Stimulated activated CD8-positive, alpha-beta memory T cell treated with anti-CD3 and anti-CD28 coated beads, Interleukin-7, amount 100 ng/mL, for 48 hours (primary cell): ENCODE data around the gene HIVEP2.
"Not testable (repeated sequence)": the region's sequence is repeated elsewhere in the genome, so short reads cannot be mapped to it uniquely, and the experiment has no call there.

Experiments
- DNase-seq, 2 donors: peaks; one replicate each; pipeline ENCODE4 v3.0.0-alpha.2; 2020; ENCODE audit warnings: low read depth in 1 of 2; ENCODE audit errors: extremely low read depth in 1 of 2

The HIVEP2 gene, protein sequence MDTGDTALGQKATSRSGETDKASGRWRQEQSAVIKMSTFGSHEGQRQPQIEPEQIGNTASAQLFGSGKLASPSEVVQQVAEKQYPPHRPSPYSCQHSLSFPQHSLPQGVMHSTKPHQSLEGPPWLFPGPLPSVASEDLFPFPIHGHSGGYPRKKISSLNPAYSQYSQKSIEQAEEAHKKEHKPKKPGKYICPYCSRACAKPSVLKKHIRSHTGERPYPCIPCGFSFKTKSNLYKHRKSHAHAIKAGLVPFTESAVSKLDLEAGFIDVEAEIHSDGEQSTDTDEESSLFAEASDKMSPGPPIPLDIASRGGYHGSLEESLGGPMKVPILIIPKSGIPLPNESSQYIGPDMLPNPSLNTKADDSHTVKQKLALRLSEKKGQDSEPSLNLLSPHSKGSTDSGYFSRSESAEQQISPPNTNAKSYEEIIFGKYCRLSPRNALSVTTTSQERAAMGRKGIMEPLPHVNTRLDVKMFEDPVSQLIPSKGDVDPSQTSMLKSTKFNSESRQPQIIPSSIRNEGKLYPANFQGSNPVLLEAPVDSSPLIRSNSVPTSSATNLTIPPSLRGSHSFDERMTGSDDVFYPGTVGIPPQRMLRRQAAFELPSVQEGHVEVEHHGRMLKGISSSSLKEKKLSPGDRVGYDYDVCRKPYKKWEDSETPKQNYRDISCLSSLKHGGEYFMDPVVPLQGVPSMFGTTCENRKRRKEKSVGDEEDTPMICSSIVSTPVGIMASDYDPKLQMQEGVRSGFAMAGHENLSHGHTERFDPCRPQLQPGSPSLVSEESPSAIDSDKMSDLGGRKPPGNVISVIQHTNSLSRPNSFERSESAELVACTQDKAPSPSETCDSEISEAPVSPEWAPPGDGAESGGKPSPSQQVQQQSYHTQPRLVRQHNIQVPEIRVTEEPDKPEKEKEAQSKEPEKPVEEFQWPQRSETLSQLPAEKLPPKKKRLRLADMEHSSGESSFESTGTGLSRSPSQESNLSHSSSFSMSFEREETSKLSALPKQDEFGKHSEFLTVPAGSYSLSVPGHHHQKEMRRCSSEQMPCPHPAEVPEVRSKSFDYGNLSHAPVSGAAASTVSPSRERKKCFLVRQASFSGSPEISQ (N-terminal part only)

DNA sequence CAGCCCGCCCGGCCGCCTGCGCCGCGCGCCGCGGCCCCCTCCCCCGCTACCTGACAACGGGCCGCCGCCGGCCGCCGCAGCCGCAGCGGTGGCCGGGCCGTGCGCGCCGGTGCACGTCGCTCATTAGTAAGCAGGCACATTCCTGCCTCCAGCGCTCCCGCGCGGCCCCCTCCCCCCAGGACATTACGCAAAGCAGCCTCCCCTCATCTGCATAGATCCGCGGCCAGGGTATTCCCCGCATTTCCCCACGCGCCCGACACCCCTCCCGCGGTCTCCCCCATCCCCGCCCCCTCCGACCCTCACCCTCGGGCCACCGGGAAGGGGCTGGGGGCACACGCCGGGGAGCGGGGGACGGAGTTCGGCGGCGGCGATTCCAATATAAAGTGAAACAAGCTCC is at the start of gene HIVEP2:
Gene HIVEP2, minus strand, starts transcription at position 128 of the 397 bp plus-strand sequence. CDS start 170,438 bp downstream, outside the sequence.
- DNase-seq = peak; percentile 79 to 82

DNA sequence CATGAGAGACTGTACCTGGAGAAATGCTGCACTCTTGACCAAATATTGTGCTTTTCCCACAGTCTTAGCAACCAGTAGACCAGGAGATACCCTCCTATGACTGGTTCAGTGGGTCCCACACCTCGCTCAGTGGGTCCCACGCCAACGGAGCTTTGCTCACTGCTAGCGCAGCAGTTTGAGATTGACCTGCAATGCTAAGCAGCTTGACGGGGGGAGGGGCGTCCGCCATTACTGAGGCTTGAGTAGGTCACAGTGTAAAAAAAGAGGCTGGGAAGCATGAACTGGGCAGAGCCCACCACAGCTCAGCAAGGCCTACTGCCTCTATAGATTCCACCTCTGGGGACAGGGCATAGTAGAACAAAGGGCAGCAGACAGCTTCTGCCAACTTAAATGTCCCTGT is 49.0 kb upstream of the HIVEP2 start:
- DNase-seq = no peak

DNA sequence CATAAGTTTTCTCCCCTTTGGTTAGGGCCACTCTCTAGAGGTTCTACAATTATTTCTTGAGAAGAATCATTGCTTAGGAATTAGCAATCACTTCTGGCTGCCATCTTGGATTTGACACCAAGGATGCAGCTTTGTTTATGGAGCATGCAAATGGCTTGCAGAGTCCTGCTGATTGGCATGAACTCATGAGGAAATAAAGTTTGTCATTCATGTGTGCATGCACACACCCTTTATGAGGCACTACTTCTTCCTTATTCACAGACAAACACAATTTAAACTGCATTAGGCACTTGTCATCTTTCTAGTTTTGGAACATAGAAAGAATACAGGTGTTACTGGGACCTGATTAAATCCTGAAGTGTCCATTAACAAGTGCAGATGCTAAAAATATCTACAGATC is 42.5 kb upstream of the HIVEP2 start:
- no peak for DNase-seq

DNA sequence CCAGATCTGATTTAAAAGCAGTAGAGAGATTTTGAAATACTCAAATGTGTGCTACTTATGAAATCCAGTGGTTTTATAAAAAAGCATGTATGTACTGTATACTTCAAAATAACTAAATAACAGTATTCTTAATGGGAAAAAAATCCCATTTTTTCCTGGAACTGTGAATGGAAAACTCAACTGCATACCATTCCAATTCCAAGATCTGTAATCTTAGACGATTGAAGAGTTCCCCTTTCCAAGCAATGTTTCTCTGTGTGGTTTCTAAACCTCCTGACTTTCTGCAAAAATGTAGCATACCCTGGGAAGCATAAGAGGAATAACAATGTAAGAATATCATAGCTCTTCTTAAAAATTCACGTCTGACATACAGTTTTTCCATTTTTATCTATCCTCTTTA is 40.3 kb upstream of the HIVEP2 start:
- DNase-seq = no peak

DNA sequence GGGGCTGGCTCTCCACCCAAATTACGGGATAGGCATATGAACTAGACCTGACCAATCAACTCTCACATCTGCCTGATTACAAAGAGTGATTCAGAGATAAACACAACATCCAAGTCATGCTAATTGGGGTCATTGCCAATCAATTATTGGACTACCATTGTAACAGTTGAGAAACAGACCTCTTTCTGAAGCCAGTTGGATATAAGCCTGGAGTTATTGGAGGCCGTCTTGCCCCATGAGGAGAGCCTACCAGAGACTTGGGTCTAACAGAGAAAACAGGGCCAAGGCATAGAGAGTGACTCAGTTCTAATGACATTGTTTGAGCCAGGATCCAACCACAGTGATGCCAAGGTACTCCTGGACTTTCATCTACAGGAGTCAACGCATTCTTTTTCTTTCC is 39.4 kb upstream of the HIVEP2 start:
- no peak for DNase-seq

DNA sequence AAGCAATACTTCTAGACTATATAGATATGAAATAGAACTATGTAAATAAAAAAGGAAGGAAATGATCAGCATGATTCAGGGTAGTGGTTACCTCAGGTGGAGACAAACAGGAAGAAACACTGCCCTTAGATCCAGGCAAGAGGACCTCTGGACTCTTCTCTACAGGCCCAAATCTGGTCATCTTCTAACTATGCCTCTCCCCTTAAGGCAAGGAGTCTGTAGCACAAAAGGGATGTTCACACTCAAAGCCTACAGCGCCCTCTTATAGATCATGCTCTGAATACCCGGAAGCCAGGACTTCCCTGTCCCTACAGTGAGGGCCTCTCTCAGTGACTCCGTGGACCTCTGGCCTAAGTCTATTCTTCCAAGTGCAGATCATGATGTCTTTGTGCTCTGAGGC is 30.4 kb upstream of the HIVEP2 start:
- DNase-seq = no peak

DNA sequence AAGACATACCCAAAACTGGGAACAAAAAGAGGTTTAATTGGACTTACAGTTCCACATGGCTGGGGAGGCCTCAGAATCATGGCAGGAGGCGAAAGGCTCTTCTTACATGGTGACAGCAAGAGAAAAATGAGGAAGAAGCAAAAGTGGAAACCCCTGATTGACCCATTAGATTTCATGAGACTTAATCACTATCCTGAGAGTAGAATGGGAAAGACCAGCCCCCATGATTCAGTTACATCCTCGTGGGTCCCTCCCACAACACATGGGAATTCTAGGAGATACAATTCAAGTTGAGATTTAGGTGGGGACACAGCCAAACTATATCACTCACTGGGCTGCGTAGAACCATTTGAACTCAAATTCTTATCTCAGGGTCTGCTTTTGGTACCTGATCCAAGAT is 26.0 kb upstream of the HIVEP2 start:
- not testable (repeated sequence) for DNase-seq

DNA sequence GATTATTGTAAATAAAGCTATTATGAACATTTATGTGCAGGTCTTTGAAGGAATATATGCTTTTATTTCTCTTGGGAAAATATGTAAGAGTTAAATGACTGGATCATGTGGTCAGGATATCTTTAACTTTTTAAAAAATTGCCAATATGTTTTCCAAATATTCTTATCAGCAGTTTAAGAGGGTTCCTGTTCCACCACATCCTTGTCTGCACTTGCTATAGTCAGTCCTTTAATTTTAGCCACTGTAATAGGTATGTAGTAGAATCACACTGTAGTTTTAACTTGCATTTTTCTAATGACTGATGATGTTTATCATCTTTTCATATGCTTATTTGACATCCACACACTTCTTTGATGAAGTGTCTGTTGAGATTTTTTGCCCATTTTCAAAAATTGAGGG is 23.6 kb upstream of the HIVEP2 start:
- no peak for DNase-seq

DNA sequence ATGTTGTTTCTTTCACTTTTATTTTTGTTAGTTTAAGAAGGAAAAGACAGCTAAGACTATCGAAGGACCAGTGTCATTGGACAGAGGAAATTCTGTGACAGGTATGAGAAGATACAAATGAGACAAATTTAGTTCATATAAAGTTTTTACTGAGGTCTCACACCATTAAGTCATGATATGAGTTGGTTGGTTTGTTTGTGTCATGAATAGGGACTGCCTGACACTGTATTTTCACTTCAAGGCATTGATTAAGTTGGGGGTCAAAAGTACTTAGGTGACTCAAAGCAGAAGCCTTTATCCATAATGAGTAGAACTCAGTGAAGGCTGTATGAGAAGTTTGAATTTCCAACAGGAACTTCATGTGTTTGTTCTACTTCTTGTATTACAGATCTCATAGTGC is 21.3 kb upstream of the HIVEP2 start:
- no peak for DNase-seq

DNA sequence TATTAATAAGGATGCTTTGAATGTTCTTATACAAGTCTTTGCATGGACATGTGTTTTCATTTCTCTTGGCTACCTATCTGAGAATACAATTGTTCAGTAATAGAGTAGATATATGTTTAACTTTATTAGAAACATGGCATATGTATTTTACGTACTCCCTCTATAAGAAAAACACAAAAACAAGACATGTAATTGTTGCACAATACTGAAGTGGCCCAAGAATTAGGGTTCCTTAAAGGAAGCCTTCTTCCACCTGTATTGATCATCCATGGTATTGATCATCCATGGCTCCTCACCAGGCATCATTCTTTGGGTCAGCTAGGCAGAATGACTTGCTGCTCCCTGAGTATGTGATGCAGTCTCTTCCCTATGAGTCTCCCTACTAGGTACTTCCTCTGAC is 20.2 kb upstream of the HIVEP2 start:
- no peak for DNase-seq

DNA sequence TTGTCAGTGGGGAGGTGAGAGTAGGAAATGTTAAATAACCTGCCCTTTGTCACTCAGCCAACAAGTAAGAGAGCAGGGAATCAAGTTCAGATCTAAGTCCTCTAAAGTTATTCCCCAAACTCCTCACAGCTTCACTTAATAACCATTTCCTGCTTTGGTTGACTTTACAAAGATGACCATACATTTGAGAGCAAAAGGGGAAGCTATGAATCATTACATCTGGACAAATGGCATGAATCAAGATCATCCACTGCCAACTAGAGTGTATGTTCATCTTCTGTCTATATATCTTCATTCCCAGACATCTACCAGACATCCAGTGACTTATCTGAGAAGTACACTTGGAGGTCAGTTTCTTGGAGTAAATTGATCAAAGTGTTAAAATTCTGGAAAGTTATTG is 15.1 kb upstream of the HIVEP2 start:
- no peak for DNase-seq

DNA sequence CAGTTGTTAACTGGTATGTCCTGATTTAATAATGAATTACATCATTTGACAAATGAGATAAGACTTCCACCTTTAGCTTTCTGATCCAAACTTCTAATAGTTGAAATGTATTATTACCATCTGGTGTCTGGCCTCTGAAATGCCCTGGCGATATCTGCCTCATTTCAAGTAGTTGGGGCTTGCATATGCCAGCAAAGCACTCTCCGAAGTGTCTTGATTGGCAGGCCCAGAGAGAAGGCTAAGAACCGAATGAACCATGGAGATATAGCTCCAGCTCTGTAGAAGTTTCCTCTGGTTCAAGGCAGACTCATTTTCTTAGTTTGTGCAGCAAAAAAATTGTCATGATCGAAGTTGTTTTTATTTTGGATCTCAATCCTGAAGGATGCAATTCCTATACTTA is 13.4 kb upstream of the HIVEP2 start:
- DNase-seq = no peak

DNA sequence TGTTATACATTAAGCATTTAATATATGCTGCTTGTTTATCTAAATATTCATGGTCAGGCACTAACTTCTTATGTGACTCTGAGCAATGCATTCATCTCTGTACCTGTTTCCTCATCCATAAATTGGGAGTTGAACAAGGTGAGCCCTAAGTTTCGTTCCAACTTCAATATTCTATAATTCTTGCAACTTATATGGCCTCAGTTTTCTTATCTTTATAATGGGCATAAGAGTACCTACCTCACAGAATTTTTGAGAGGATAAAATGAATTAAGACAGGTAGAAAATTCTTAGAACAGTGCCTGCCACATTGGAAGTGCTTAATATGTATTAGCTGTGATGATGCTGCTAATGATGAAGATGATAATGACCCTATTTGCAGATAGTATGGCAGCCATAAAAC is 11.8 kb upstream of the HIVEP2 start:
- DNase-seq = no peak

DNA sequence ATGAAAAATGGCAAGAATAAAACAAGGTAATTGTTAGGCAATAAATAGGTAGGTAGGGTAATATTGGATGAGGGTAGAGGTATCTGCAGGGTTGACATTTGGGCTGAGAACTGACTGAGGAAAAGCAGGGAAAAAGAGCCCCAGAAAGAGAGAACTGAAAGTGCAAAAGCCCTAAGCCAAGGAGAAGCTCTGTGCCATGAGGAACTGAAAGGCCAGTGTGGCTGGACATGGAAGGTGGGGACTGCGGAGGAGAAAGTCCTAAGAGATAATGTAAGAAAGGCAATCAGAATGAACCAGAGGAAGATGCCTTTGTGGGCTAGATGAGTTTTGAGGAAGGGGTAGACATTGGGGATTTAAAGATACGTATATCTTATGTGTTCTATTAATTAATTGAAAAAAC is 9.9 kb upstream of the HIVEP2 start:
- no peak for DNase-seq

DNA sequence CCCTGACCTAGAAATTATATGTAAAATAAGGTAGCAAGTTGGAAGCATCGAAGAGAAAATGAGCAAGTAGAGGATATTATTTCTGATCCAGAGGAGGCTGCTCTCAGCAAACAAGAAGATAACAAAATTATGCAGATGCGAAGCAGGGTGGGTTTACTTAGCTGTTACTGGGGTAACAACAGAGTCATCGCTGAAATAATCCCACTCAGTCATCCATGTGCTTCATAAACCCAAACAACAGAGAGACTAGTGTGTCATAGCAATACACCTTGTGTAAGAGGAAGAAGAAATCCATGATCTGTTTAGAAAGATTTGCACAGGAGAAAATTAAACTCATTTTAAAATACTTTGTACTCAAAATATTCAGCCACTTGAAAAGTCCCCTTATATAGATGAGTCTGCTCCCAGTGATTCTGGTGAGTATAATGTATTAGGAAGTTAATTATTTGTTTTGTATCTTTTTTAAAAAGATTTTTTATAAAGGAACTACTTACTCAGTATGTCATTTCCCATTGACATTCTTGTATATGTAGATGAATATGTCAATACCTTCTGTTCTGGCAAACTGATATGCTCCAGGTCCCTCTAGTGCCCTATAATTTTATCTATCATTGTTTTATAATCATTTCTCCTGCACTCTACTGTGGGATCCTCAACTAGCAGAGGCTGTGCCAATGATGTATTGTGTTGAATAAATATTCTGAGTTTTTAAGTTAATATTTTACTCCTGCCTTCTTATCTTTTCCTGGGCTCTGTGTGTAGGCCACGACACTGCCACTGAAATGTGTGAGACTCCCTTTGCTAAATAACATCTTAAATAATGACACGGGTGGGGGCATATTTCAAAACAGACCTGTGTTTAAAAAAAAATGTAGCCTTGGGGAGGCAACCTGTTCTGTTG is 8.6 kb upstream of the HIVEP2 start:
- DNase-seq = no peak

DNA sequence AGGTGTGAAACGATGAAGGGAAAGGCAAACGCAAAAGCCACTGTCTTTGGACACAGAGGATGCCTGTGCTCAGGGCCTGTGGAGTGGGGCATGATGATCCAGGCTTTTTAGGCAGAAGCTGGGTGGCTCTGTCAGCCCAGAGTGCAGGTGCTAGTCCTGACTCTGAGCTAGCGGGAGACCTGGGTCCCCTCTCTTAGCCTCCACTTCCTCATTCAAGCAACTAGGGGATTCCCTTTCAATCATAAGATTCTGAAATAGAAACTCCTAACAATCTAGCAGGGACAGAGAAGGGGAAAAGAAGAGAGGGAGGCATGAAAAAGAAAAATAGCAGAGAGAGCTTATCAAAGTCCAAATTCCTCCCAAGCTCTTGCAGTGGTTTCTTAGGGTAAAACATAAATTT is 7.6 kb upstream of the HIVEP2 start:
- DNase-seq = no peak

DNA sequence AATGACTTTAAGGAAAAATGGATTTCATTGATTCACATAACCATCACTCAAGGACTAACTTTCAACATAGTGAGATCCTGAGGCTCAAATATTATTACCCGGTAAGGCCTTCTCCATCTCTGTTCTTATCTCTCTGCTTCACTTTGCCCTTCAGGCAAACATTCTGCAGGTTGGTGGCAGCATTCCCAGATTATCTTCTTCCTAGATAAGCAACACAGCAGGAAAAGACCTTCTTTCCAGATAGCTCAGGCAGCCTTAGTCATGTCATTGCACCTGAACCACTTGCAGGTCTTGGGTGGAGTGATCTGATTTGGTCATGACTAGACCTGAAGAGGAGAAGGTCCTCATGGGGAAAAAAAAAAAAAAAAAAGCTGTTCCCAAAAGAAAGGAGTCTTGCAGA is 5.3 kb upstream of the HIVEP2 start:
- DNase-seq = no peak

DNA sequence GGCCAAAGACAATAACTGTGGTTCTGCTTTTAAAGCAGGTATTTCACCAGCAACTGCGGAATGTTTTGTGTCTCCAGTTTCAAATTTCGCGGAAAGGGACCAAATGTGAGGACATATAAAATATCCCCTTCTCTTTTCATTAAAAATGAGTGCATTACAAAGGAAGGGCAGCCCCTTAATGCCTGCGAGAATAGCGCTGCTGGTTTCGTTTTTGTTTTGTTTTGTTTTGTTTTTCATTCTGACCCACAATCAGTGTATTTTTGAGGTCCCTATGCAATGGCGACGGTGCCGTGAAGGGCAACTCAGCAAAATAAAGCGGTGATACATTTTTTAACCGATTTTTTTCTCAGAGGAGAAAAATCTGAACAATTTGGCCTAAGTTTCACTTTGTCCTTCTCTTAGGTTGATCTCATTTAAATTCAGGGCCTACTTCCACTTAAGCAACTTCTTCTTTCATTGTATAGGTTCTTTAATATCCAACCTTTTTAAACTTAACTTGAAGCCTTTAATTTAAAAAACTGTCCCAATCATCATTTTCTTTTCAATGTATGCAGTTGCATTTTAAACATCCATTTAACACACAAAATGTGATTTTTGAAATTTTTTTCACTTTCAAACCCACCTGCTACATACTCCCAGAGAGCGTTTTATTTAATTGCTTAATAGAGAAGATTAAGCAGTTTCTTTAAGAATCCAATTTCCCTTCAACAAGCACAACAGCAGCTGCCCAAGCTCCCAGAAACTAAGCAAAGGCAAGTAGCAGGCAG is 2.9 kb upstream of the HIVEP2 start:
- DNase-seq = peak in 1 of 2 donors; percentile 28

DNA sequence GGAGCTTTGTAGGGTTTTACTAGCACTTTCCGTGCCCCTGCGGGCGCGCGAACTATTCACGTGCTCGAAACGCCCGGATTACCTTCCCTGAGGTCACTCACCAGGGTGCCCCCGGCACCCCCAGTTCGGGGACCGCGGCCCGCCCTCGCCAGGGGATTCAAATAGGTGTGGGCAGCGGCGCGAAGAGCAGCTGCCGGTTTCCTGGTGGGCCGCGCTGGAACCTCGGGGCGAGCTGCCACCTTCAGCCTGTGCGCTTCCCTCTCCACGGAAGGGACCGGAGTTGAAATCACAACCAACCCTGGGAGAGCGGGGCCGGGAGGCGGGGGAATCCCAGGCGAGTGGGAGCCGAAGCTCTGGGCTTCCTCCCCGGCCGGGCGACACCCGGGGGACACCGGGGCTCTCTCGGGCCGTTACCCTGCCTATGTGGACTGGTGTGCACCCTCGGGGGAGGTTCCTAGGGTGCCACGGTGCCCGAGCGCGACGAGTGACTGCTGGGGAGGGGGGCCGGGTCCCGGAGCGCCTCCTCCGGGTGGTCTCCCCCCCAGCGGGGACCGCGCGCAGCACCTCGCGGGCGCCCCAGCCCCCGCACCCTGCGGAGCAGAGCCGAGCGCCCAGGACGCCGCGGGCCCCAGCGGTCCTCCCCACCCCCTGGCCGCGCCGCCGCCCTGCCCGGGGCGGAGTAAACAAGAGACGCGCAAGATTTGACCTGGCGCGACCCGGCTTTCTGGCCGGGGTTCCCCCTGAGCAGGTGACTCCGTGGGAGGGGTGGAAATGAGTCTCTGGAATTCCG is 2.1 kb upstream of the HIVEP2 start:
- peak; percentile 68 to 71 for DNase-seq
